ENCODE measurements around the gene TNS1.

DNA sequence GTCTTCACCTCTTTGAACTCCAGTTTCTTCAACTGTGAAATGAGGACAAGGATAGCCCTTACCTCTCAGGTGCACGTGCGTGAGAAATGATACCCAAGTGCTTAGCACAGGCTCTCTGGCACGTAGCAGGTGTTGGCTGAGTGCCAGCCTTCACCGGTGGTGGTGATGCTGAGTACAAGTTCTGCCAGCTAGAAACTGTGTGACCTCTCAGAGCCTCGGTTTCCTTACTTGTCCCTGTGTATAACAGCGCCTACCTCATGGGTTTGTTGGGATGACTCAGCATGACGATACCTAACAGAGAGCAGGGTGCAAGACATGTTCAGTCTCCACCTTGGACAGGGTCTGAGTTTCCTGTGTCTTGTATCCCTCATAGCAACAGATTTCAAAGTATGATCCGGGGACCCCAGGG, 205.1 kb downstream of the TNS1 start:
- TF ChIP-seq POLR2AphosphoS5 (IDR thresholded peaks at IDR 0.05; ENCODE audit: low read depth) (no peak), CTCF (IDR thresholded peaks at IDR 0.05; ENCODE audit: insufficient read depth, low read length) (no peak)
- TF ChIP-seq, protein P1, sequence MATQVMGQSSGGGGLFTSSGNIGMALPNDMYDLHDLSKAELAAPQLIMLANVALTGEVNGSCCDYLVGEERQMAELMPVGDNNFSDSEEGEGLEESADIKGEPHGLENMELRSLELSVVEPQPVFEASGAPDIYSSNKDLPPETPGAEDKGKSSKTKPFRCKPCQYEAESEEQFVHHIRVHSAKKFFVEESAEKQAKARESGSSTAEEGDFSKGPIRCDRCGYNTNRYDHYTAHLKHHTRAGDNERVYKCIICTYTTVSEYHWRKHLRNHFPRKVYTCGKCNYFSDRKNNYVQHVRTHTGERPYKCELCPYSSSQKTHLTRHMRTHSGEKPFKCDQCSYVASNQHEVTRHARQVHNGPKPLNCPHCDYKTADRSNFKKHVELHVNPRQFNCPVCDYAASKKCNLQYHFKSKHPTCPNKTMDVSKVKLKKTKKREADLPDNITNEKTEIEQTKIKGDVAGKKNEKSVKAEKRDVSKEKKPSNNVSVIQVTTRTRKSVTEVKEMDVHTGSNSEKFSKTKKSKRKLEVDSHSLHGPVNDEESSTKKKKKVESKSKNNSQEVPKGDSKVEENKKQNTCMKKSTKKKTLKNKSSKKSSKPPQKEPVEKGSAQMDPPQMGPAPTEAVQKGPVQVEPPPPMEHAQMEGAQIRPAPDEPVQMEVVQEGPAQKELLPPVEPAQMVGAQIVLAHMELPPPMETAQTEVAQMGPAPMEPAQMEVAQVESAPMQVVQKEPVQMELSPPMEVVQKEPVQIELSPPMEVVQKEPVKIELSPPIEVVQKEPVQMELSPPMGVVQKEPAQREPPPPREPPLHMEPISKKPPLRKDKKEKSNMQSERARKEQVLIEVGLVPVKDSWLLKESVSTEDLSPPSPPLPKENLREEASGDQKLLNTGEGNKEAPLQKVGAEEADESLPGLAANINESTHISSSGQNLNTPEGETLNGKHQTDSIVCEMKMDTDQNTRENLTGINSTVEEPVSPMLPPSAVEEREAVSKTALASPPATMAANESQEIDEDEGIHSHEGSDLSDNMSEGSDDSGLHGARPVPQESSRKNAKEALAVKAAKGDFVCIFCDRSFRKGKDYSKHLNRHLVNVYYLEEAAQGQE (IDR thresholded peaks at IDR 0.05; ENCODE audit: insufficient replicate concordance, low read depth) = no peak
